Liver (tissue), 9 donors: Measurements from ENCODE around the gene ELL. TPM values are rescaled to one million over a fixed set of nuclear protein-coding genes. Genes with fewer than 3 reads are reported as not detected.
A peak's percentile ranks its signal among the peaks of the same experiment; 100 is the strongest.

Experiments used
- DNase-seq: peaks from one replicate; pipeline ENCODE4 v3.0.0-alpha.2; 2017; ENCODE audit warnings: low spot score
- H3K27ac ChIP-seq, 2 donors: one replicate each; pipeline ENCODE4 v1.7.0; 2013; ENCODE audit warnings: inconsistent platforms in 2 of 2, low read length in 2 of 2, control low read depth in 1 of 2, low read depth in 1 of 2, mild to moderate bottlenecking in 1 of 2
- H3K27me3 ChIP-seq, 4 donors: one replicate each; pipeline versions ENCODE4 v1.6.1 to v1.7.0; 2013; ENCODE audit warnings: low read length in 3 of 4, inconsistent platforms in 1 of 4, mild to moderate bottlenecking in 1 of 4, moderate library complexity in 1 of 4; ENCODE audit not compliant: control insufficient read depth in 4 of 4, insufficient read depth in 4 of 4
- H3K36me3 ChIP-seq, 4 donors: one replicate each; pipeline versions ENCODE4 v1.6.1 to v1.7.0; 2013; ENCODE audit warnings: low read length in 3 of 4, mild to moderate bottlenecking in 3 of 4, low read depth in 1 of 4, moderate library complexity in 1 of 4; ENCODE audit not compliant: control insufficient read depth in 4 of 4, insufficient read depth in 3 of 4
- H3K4me1 ChIP-seq, 4 donors: one replicate each; pipeline versions ENCODE4 v1.6.1 to v1.7.0; 2013; ENCODE audit warnings: low read length in 3 of 4, mild to moderate bottlenecking in 3 of 4, moderate library complexity in 1 of 4; ENCODE audit not compliant: control insufficient read depth in 4 of 4, insufficient read depth in 4 of 4
- H3K4me3 ChIP-seq, 3 donors: one replicate each; pipeline versions ENCODE4 v1.6.1 to v1.7.0; 2013; ENCODE audit warnings: low read length in 3 of 3, control low read depth in 1 of 3, low read depth in 1 of 3, mild to moderate bottlenecking in 1 of 3
- H3K9ac ChIP-seq, 2 donors: one replicate each; pipeline ENCODE4 v1.7.0; 2013; ENCODE audit warnings: low read length in 2 of 2, mild to moderate bottlenecking in 2 of 2, moderate library complexity in 2 of 2, control low read depth in 1 of 2, low read depth in 1 of 2
- H3K9me3 ChIP-seq, 4 donors: one replicate each; pipeline versions ENCODE4 v1.6.1 to v1.7.0; 2013; ENCODE audit warnings: low read length in 3 of 4; ENCODE audit not compliant: control insufficient read depth in 4 of 4
- EGR1 ChIP-seq, 2 donors: IDR thresholded peaks; 2 replicates each; pipeline ENCODE4 v1.6.1; 2016 to 2018; ENCODE audit warnings: antibody characterized with exemption in 2 of 2, low read depth in 2 of 2
- FOXA1 ChIP-seq: IDR thresholded peaks from 2 replicates; pipeline ENCODE4 v1.6.1; 2016; ENCODE audit warnings: antibody characterized with exemption
- FOXA2 ChIP-seq: IDR thresholded peaks from 2 replicates; pipeline ENCODE4 v1.6.1; 2016; ENCODE audit warnings: antibody characterized with exemption
- GABPA ChIP-seq, 2 donors: IDR thresholded peaks in 1 of 2; conservative IDR thresholded peaks in 1 of 2; 2 replicates each; pipeline ENCODE4 v1.6.1; 2016; ENCODE audit warnings: antibody characterized with exemption in 2 of 2, mild to moderate bottlenecking in 1 of 2, moderate library complexity in 1 of 2
- HNF4A ChIP-seq, 2 donors: conservative IDR thresholded peaks; 2 replicates each; pipeline ENCODE4 v1.6.1; 2016; ENCODE audit warnings: antibody characterized with exemption in 2 of 2, mild to moderate bottlenecking in 2 of 2
- HNF4G ChIP-seq: IDR thresholded peaks from 2 replicates; pipeline ENCODE4 v1.6.1; 2016; ENCODE audit warnings: antibody characterized with exemption
- JUND ChIP-seq, 2 donors: IDR thresholded peaks; 2 replicates each; pipeline ENCODE4 v1.6.1; 2016; ENCODE audit warnings: antibody characterized with exemption in 2 of 2
- NR2F2 ChIP-seq: IDR thresholded peaks from 2 replicates; pipeline ENCODE4 v1.6.1; 2016; ENCODE audit warnings: antibody characterized with exemption
- RAD21 ChIP-seq, 2 donors: IDR thresholded peaks; 2 replicates each; pipeline ENCODE4 v1.6.1; 2016; ENCODE audit warnings: antibody characterized with exemption in 2 of 2, mild to moderate bottlenecking in 2 of 2
- RXRA ChIP-seq, 2 donors: IDR thresholded peaks; 2 replicates each; pipeline ENCODE4 v1.6.1; 2017 to 2018; ENCODE audit warnings: antibody characterized with exemption in 2 of 2, mild to moderate bottlenecking in 1 of 2
- SP1 ChIP-seq: IDR thresholded peaks from 2 replicates; pipeline ENCODE4 v1.6.1; 2018; ENCODE audit warnings: antibody characterized with exemption, mild to moderate bottlenecking
- TAF1 ChIP-seq: conservative IDR thresholded peaks from 2 replicates; pipeline ENCODE4 v1.6.1; 2016; ENCODE audit warnings: antibody characterized with exemption, mild to moderate bottlenecking
- YY1 ChIP-seq: IDR thresholded peaks from 2 replicates; pipeline ENCODE4 v1.6.1; 2016; ENCODE audit warnings: antibody characterized with exemption, mild to moderate bottlenecking
- WGBS: extraction: QIAGEN DNeasy Blood & Tissue Kit; methylation state at CpG from one replicate; pipeline ENCODE4 v1.1.7; 2013; 5-methylcytosine and 5-hydroxymethylcytosine counted together
- polyA plus RNA-seq, 2 donors: library from polyadenylated mRNA; stranded (reverse) in 1 of 2; unstranded in 1 of 2; fragments of 200-250 nt in 1 of 2; fragments of >200 nt in 1 of 2; fragmentation: Nextera tagmentation in 1 of 2; extraction: Ambion mirVana in 1 of 2; gene quantifications; one replicate each; pipeline versions ENCODE4 v1.2.1 to v1.2.3, GENCODE V29; 2013 to 2015
- total RNA-seq, 2 donors: library from RNA; depleted of rRNA; stranded (reverse); fragments of >200 nt; gene quantifications; one replicate each; pipeline ENCODE4 v1.2.3, GENCODE V29; 2014
- TF ChIP-seq, protein P1 (sequence below): IDR thresholded peaks from 2 replicates; pipeline ENCODE4 v1.6.1; 2016; ENCODE audit warnings: antibody characterized with exemption, mild to moderate bottlenecking
- TF ChIP-seq, protein P2 (sequence below): IDR thresholded peaks from 2 replicates; pipeline ENCODE4 v1.6.1; 2016; ENCODE audit warnings: antibody characterized with exemption
- TF ChIP-seq, protein P3 (sequence below): IDR thresholded peaks from 2 replicates; pipeline ENCODE4 v1.6.1; 2016; ENCODE audit warnings: antibody characterized with exemption
- TF ChIP-seq, protein P4 (sequence below): IDR thresholded peaks from 2 replicates; pipeline ENCODE4 v1.6.1; 2016; ENCODE audit warnings: antibody characterized with exemption
- TF ChIP-seq, protein P5 (sequence below): fragments of 150-350 bp; IDR thresholded peaks from 2 replicates; pipeline ENCODE4 v1.5.1; 2017; ENCODE audit warnings: improper control_type of control experiment, low read depth, low read length; ENCODE audit not compliant: missing input control
- donor health status: healthy.
- donor health status: healthy.
- donor health status: healthy.
- donor health status: healthy.
- donor health status: healthy.

ELL gene
- total and polyA plus RNA-seq, 4 donors = 4.5 to 10.5 (median 6.6) TPM

DNA sequence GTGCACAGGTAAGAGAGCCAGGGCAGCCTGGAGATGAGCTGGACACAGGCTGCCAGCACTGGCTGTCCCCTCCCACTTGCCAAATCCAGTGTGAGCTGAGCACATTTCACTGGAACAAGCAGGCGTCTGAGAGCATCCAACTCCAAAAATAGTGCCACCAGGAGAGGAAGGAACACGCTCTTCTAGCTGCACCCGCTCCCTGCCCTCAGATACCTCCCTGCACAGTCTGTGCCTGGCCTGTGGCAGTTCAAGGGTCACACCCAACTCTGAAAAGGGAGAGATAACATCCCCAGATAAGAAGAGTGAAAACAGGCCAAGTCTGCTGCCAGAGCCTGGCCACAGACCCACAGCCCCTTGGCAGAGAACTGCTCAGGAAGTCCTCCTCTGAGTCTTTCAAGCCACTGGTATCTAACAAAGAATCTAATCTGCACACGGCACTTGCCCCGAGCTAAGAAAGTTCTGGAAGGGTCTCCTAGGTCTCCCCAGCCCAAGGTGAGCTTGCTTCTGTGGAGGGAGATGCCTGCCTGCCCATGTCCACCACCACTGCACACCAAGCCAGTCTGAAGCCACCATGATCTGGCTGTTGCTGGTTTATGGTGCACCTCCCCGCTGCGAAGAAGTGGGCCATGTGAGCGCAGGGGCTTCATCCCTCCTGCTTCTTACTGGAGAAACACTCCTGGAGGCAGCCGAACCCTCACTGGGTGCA, 14.7 kb downstream of the ELL start:
- H3K9me3 ChIP-seq = no peaks in the 10 kb centered on the region
- H3K9ac ChIP-seq = peak overlapping the region in 1 of 2 donors; percentile 10
- peaks cover 46 to 82% (median 73%) of the 10 kb centered on the region in 4 donors for H3K4me1 ChIP-seq
- TF ChIP-seq YY1 (peak; percentile 38), GABPA (IDR thresholded peaks at IDR 0.05 in 1 of 2, conservative IDR thresholded peaks at IDR 0.05 in 1 of 2) (no peak), FOXA2 (no peak), EGR1 (IDR thresholded peaks at IDR 0.05; ENCODE audit: low read depth in 2 of 2) (no peak), NR2F2 (peak; percentile 78), RXRA (IDR thresholded peaks at IDR 0.05) (peak; percentile 88 to 90), RAD21 (IDR thresholded peaks at IDR 0.05) (peak in 1 of 2 donors; percentile 42), HNF4A (conservative IDR thresholded peaks at IDR 0.05) (peak; percentile 58 to 77), SP1 (peak; percentile 81)
- TF ChIP-seq, protein P1, sequence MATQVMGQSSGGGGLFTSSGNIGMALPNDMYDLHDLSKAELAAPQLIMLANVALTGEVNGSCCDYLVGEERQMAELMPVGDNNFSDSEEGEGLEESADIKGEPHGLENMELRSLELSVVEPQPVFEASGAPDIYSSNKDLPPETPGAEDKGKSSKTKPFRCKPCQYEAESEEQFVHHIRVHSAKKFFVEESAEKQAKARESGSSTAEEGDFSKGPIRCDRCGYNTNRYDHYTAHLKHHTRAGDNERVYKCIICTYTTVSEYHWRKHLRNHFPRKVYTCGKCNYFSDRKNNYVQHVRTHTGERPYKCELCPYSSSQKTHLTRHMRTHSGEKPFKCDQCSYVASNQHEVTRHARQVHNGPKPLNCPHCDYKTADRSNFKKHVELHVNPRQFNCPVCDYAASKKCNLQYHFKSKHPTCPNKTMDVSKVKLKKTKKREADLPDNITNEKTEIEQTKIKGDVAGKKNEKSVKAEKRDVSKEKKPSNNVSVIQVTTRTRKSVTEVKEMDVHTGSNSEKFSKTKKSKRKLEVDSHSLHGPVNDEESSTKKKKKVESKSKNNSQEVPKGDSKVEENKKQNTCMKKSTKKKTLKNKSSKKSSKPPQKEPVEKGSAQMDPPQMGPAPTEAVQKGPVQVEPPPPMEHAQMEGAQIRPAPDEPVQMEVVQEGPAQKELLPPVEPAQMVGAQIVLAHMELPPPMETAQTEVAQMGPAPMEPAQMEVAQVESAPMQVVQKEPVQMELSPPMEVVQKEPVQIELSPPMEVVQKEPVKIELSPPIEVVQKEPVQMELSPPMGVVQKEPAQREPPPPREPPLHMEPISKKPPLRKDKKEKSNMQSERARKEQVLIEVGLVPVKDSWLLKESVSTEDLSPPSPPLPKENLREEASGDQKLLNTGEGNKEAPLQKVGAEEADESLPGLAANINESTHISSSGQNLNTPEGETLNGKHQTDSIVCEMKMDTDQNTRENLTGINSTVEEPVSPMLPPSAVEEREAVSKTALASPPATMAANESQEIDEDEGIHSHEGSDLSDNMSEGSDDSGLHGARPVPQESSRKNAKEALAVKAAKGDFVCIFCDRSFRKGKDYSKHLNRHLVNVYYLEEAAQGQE = peak; percentile 39
- TF ChIP-seq, protein P2, sequence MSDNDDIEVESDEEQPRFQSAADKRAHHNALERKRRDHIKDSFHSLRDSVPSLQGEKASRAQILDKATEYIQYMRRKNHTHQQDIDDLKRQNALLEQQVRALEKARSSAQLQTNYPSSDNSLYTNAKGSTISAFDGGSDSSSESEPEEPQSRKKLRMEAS = peak; percentile 73
- TF ChIP-seq, protein P3, sequence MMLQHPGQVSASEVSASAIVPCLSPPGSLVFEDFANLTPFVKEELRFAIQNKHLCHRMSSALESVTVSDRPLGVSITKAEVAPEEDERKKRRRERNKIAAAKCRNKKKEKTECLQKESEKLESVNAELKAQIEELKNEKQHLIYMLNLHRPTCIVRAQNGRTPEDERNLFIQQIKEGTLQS = no peak
- H3K27ac ChIP-seq = peak overlapping the region; percentile 67 to 88
- WGBS = 44% methylated on average over 9 of the region's 9 CpGs
- H3K4me3 ChIP-seq = no peak overlapping the region
- H3K36me3 ChIP-seq = no peaks in the 10 kb centered on the region
- no peak for DNase-seq
- H3K27me3 ChIP-seq = no peaks in the 10 kb centered on the region

DNA sequence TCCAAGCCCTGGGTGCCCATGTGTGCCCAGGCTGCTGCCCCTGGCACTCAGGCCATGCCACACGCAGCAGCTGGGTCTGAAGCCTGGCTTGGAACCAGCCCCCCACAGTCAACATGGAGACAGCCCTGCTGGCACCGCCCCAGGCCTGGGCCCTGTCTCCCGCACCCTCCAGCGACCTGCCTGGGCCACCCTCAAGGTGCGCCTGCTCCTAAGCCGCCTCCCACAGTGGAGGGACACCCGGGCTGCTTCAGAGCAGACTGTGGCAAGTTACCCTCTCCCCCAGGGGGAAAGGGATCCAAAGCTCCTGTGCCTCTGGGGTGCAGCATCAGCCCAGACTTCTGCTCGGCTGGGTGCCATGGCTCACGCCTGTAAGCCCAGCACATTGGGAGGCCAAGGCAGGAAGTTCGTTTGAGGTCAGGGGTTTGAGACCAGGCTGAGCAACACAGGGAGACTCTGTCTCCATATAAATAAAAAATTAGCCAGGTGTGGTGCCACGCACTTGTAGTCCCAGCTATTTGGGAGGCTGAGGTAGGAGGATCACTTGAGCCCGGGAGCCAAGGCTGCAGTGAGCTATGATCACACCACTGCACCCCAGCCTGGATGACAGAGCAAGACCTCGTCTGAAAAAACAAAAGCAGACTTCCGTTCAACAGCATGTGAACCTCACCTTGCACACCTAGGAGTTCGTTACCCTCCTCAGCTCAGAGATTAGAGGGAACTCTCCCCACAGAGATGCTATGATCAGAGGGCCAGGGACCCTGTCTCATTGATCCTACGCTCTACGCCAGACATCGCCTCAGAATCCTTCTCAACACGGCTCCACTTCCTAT, 15.6 kb downstream of the ELL start:
- H3K9me3 ChIP-seq = no peaks in the 10 kb centered on the region
- H3K4me3 ChIP-seq = no peak overlapping the region
- no peak for DNase-seq
- WGBS = 66% methylated on average over 19 of the region's 19 CpGs
- no peaks in the 10 kb centered on the region for H3K27me3 ChIP-seq
- peak overlapping the region; percentile 67 to 88 for H3K27ac ChIP-seq
- H3K9ac ChIP-seq = no peak overlapping the region
- peaks cover 52 to 91% (median 82%) of the 10 kb centered on the region in 4 donors for H3K4me1 ChIP-seq
- no peaks in the 10 kb centered on the region for H3K36me3 ChIP-seq
- TF ChIP-seq FOXA2 (no peak), FOXA1 (no peak), GABPA (IDR thresholded peaks at IDR 0.05 in 1 of 2, conservative IDR thresholded peaks at IDR 0.05 in 1 of 2) (no peak), NR2F2 (no peak), YY1 (no peak), JUND (IDR thresholded peaks at IDR 0.05) (no peak), SP1 (no peak), HNF4G (no peak), RAD21 (IDR thresholded peaks at IDR 0.05) (no peak), TAF1 (no peak)
- TF ChIP-seq, protein P4, sequence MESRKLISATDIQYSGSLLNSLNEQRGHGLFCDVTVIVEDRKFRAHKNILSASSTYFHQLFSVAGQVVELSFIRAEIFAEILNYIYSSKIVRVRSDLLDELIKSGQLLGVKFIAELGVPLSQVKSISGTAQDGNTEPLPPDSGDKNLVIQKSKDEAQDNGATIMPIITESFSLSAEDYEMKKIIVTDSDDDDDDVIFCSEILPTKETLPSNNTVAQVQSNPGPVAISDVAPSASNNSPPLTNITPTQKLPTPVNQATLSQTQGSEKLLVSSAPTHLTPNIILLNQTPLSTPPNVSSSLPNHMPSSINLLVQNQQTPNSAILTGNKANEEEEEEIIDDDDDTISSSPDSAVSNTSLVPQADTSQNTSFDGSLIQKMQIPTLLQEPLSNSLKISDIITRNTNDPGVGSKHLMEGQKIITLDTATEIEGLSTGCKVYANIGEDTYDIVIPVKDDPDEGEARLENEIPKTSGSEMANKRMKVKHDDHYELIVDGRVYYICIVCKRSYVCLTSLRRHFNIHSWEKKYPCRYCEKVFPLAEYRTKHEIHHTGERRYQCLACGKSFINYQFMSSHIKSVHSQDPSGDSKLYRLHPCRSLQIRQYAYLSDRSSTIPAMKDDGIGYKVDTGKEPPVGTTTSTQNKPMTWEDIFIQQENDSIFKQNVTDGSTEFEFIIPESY = no peak
- TF ChIP-seq, protein P5, sequence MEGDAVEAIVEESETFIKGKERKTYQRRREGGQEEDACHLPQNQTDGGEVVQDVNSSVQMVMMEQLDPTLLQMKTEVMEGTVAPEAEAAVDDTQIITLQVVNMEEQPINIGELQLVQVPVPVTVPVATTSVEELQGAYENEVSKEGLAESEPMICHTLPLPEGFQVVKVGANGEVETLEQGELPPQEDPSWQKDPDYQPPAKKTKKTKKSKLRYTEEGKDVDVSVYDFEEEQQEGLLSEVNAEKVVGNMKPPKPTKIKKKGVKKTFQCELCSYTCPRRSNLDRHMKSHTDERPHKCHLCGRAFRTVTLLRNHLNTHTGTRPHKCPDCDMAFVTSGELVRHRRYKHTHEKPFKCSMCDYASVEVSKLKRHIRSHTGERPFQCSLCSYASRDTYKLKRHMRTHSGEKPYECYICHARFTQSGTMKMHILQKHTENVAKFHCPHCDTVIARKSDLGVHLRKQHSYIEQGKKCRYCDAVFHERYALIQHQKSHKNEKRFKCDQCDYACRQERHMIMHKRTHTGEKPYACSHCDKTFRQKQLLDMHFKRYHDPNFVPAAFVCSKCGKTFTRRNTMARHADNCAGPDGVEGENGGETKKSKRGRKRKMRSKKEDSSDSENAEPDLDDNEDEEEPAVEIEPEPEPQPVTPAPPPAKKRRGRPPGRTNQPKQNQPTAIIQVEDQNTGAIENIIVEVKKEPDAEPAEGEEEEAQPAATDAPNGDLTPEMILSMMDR = no peak
- TF ChIP-seq, protein P3 = no peak
